ENCODE data around the gene SLC6A3.
"Not testable (repeated sequence)": the region's sequence is repeated elsewhere in the genome, so short reads cannot be mapped to it uniquely, and the experiment has no call there.

SLC6A3 gene

DNA sequence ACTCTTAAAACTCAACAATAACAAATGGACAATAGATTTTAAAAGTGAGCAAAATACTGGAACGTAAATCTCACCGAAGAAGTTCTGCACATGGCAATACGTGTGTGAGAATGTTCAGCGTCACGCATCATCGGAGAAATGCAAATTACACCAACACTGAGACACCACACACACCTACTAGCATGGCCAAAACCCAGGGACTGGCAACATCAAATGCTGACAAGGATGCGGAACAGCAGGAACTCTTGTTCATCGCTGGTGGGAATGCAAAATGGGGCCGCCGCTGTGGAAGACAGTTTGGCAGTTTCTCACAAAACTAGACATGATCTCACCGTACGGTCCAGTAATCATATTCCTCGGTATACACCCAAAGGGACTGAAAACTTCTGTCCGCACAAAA lies 78.7 kb downstream of the SLC6A3 start:
- no peak for DNase-seq

DNA sequence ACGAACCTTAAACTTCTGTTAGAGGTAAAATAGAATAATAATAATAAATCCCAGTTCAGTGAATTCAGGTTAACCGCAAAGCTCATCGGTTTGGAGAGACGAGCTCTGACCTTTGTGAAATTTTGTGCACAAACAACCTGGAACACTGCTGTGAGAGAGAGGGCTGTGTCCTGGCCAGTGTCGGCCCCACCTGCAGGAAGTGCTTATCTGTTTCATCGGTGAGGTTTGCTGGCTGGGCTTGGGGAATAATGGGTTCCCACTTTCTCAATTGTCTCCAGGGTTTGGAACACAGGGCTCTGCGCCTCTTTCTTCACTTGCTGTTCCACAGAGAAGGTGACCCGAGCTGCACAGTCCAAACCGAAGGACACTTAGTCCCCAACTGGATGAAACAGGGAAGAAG lies 81.0 kb downstream of the SLC6A3 start:
- DNase-seq = no peak

- no peak for DNase-seq
Observed at GRCh38 chr5:1363581-1363980, 81.7 kb downstream of the SLC6A3 start.

DNA sequence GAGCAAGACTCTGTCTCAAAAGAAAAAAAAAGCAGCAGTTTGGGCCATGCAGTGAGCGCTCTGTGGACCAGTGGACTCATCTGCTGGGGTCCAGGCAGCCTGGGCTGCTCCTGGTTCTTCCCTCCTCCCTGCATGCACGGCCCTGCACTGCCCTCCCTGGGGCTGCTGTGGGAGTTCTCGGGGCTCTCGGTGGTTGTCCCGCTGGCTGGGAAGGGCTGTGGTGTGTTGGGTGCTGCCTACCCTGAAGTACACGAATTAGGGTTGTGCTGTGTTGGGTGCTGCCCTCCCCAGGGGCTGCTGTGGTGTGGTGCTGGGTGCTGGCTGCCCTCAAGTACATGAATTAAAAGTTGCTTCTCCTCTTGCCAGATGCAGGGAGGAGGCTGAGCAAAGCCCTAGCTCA lies 82.1 kb downstream of the SLC6A3 start:
- DNase-seq = no peak

DNA sequence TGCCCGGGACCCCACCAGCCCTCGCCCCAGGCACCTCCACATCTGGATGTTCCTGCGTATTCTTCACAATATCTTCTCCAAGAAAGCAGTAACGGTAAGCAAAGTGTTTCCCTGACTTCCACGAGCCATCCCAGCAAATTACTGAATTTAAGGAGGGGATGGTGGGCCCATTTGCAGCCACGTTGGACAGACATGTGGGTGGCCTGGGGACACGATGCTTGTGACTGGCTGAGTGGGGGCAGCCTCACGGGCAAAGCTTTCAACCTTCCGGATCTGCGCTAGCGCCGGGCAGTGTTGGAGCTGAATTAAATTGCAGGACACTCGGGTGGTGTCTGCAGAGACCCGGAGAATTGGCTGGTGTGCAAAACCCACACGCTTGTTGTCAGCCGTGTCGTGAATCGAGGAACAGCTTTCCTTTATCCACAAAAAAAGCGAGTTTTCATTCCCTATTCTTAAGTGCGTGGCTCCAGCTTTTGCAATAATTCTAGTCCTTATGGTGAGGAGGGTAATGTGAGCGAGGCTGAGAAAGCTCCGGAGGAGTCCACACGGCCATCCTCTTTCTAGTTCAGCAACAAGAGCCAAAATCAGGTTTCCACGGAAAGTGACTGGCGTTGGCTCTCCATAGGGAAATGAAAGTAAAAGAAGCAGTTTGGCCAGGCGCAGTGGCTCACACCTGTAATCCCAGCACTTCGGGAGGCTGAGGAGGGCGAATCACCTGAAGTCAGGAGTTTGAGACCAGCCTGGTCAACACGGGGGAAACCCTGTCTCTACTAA lies 82.8 kb downstream of the SLC6A3 start:
- DNase-seq = no peak

- DNase-seq = no peak
Observed at GRCh38 chr5:1360861-1361260, 84.4 kb downstream of the SLC6A3 start.

DNA sequence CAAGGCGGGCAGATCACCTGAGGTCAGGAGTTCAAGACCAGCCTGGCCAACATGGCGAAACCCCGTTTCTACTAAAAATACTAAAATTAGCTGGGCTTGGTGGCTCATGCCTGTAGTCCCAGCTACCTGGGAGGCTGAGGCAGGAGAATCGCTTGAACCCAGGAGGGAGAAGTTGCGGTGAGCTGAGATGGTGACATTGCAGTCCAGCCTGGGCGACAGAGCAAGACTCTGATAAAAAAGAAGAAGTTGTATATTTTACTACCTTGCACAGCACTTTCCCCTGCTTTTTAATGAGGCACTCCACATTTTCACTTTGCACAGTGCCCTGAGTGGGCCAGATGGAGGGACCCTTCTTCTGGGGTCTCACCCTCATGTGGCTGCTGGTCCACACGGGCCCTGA lies 84.9 kb downstream of the SLC6A3 start:
- not testable (repeated sequence) for DNase-seq

- DNase-seq = no peak
Observed at GRCh38 chr5:1359713-1360112, 85.5 kb downstream of the SLC6A3 start.

DNA sequence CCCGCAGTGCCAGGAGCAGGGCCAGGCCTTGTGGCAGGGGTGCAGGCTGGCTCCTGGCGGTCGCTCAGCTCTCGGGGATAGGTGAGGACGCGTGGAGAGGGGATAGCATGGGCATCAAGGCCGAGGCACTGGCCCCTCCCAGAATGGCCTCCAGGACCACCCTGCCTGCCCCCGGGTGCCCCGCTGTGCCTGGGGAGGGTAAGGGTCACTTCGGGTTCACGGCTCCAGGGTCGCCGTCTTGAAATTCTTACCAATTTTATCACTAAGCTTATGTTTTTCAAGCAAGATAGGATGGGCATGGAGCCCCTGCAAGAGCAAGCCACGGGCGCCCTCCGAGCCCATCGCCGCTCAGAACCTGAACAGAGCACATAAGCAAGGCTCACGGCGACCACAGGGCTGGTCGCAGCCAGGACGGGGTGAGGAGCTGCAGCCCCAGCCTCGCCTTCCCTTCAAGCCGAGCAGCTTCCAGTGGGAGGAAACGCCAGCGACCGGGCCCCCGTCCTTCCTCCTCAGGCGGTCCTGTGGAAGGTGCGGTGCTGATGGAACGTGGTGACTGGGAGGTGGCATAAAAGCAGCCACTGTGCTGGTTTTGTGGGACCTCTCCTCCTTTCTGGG lies 86.1 kb downstream of the SLC6A3 start:
- no peak for DNase-seq

DNA sequence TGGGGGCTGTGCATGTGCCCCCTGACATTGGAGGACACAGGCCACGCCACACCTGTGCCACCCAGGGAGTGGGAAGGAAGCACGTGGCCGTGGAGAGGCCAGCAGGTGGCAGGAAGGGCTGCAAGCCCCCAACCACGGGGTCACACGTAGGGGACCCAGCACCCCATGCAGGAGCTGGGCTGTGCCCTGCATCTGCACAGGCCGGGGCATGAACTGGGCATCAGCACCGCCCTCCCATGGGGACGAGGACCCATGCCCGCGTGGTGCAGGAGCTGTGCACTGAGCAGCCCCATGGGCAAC lies 86.6 kb downstream of the SLC6A3 start:
- no peak for DNase-seq

GRCh38 chr5:1357946-1358725 lies 87.1 kb downstream of the SLC6A3 start:
- no peak for DNase-seq

GRCh38 chr5:1356873-1357787 lies 88.1 kb downstream of the SLC6A3 start:
- no peak for DNase-seq

GRCh38 chr5:1354576-1354975 lies 90.7 kb downstream of the SLC6A3 start:
- no peak for DNase-seq

DNA sequence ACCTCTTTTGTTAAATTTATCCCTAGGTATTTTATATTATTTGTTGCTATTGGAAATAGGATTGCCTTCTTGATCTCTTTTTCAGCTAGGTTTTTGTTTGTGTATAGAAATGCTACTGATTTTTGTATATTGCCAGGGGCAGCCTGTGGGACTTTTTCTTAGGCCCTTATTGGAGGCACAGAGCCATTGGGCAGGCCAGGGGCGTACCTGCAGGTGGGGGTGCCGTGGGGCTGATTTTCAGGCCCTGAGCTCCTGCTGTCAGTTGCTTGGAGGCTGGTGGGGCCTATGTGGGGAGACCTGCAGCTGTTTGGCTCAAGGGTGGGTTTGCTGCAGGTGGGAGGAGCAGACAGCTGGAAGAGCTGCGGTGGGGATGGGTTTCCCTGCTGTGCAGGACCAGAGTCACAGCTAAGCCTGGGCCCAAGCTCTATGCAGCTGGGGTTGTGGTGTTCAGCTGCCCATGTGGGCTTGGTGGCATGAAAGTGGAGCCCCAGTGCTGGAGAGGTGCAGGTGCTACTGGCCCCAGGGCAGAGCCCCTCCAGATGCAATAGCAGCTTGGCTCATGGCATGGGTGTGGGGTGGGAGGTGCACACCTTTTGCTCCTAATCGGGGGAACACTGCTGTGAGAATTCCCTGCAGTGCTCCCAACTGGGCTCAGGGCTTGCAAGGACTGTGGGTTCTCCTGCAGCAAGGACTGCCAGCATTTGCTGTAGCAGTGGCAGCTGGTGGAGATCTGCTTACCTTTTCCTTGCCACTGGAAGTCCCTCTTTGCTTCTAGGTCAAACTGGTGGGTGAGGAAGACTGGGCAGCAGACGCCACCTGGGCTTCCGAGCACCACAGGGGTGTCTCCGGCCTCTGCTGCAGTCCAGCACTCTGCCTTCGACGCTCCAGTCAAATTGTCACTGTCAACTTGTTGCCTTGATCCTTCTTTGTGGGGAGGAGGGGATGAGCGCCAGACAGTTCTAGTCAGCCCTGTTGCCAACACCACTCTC lies 92.7 kb downstream of the SLC6A3 start:
- DNase-seq = no peak

- DNase-seq = no peak
Observed at GRCh38 chr5:1351156-1351555, 94.1 kb downstream of the SLC6A3 start.

- DNase-seq = no peak
Observed at GRCh38 chr5:1349246-1349645, 96.0 kb downstream of the SLC6A3 start.

- no peak for DNase-seq
Observed at GRCh38 chr5:1348986-1349245, 96.3 kb downstream of the SLC6A3 start.

GRCh38 chr5:1347571-1347970 lies 97.7 kb downstream of the SLC6A3 start:
- DNase-seq = no peak

GRCh38 chr5:1346627-1347440 lies 98.4 kb downstream of the SLC6A3 start:
- DNase-seq = no peak

- DNase-seq = no peak
Observed at GRCh38 chr5:1345876-1346626, 99.2 kb downstream of the SLC6A3 start.
